ENCODE data around the gene CCDC178. TPM values are rescaled to one million over a fixed set of nuclear protein-coding genes. Genes with fewer than 3 reads are reported as not detected.

CCDC178 gene
- polyA plus RNA-seq, 1 experiment: not detected

- ChIA-PET POLR2A (no interaction called here), CTCF (no interaction called here)
- Histone ChIP-seq H3K27me3 (ENCODE audit: control insufficient read depth, insufficient read depth, low read length) (no peaks in the 10 kb centered on the region), H3K4me3 (ENCODE audit: low read depth, low read length) (no peak overlapping the region), H3K27ac (ENCODE audit: low read depth, low read length) (no peak overlapping the region), H3K9me3 (ENCODE audit: control insufficient read depth, insufficient read depth, low read length) (no peaks in the 10 kb centered on the region)
- TF ChIP-seq, protein P1, sequence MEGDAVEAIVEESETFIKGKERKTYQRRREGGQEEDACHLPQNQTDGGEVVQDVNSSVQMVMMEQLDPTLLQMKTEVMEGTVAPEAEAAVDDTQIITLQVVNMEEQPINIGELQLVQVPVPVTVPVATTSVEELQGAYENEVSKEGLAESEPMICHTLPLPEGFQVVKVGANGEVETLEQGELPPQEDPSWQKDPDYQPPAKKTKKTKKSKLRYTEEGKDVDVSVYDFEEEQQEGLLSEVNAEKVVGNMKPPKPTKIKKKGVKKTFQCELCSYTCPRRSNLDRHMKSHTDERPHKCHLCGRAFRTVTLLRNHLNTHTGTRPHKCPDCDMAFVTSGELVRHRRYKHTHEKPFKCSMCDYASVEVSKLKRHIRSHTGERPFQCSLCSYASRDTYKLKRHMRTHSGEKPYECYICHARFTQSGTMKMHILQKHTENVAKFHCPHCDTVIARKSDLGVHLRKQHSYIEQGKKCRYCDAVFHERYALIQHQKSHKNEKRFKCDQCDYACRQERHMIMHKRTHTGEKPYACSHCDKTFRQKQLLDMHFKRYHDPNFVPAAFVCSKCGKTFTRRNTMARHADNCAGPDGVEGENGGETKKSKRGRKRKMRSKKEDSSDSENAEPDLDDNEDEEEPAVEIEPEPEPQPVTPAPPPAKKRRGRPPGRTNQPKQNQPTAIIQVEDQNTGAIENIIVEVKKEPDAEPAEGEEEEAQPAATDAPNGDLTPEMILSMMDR (IDR thresholded peaks at IDR 0.05; ENCODE audit: low read depth, low read length): no peak
- DNase-seq (ENCODE audit: low read depth, low spot score): no peak
Measured at GRCh38 chr18:32891130-32891529, 549.4 kb downstream of the CCDC178 start.

- no peak for DNase-seq (ENCODE audit: low read depth, low spot score)
- no peak overlapping the region for H3K27ac ChIP-seq (ENCODE audit: low read depth, low read length)
- no peak overlapping the region for H3K4me3 ChIP-seq (ENCODE audit: low read depth, low read length)
- no peaks in the 10 kb centered on the region for H3K9me3 ChIP-seq (ENCODE audit: control insufficient read depth, insufficient read depth, low read length)
- no peaks in the 10 kb centered on the region for H3K27me3 ChIP-seq (ENCODE audit: control insufficient read depth, insufficient read depth, low read length)
- ChIA-PET CTCF (no interaction called here), POLR2A (no interaction called here)
- TF ChIP-seq, protein P1 (IDR thresholded peaks at IDR 0.05; ENCODE audit: low read depth, low read length): no peak
Measured at GRCh38 chr18:32889615-32890593, 550.6 kb downstream of the CCDC178 start.

- TF ChIP-seq, protein P1 (IDR thresholded peaks at IDR 0.05; ENCODE audit: low read depth, low read length): no peak
- POLR2A ChIA-PET: no interaction called here
- H3K4me3 ChIP-seq (ENCODE audit: low read depth, low read length): no peak overlapping the region
- H3K27ac ChIP-seq (ENCODE audit: low read depth, low read length): no peak overlapping the region
- no peaks in the 10 kb centered on the region for H3K9me3 ChIP-seq (ENCODE audit: control insufficient read depth, insufficient read depth, low read length)
- H3K27me3 ChIP-seq (ENCODE audit: control insufficient read depth, insufficient read depth, low read length): no peaks in the 10 kb centered on the region
- no peak for DNase-seq (ENCODE audit: low read depth, low spot score)
- CTCF ChIA-PET: no interaction called here
Measured at GRCh38 chr18:32888306-32888705, 552.2 kb downstream of the CCDC178 start.

Other genes starting within 250 kb of the CCDC178 start
- 0.16 and 0.19 TPM in 2 replicates for gene ASXL3, start 137.5 kb upstream of the CCDC178 start, polyA plus RNA-seq (2011; rRNA removed)

All from AG04450 (cell line).